Erythroblast (primary cell): ENCODE results near the gene DIMT1.

Source experiments
- GATA1 ChIP-seq: IDR thresholded peaks from 2 replicates; pipeline ENCODE4 v1.6.1; 2011; ENCODE audit warnings: low read depth, mild to moderate bottlenecking, control low read depth, low read length, moderate library complexity
- POLR2A ChIP-seq: IDR thresholded peaks from 2 replicates; pipeline ENCODE4 v1.6.1; 2011; ENCODE audit warnings: mild to moderate bottlenecking, low read length

- TF ChIP-seq POLR2A = no peak
- no peak for TF ChIP-seq GATA1
Observed at GRCh38 chr5:62341783-62342475, 61.8 kb downstream of the DIMT1 start.
